ENCODE data around the gene KCTD3. TPM values are rescaled to one million over a fixed set of nuclear protein-coding genes. Genes with fewer than 3 reads are reported as not detected.
A peak's percentile ranks its signal among the peaks of the same experiment; 100 is the strongest.

The KCTD3 gene
- 55.4 TPM for total RNA-seq

DNA sequence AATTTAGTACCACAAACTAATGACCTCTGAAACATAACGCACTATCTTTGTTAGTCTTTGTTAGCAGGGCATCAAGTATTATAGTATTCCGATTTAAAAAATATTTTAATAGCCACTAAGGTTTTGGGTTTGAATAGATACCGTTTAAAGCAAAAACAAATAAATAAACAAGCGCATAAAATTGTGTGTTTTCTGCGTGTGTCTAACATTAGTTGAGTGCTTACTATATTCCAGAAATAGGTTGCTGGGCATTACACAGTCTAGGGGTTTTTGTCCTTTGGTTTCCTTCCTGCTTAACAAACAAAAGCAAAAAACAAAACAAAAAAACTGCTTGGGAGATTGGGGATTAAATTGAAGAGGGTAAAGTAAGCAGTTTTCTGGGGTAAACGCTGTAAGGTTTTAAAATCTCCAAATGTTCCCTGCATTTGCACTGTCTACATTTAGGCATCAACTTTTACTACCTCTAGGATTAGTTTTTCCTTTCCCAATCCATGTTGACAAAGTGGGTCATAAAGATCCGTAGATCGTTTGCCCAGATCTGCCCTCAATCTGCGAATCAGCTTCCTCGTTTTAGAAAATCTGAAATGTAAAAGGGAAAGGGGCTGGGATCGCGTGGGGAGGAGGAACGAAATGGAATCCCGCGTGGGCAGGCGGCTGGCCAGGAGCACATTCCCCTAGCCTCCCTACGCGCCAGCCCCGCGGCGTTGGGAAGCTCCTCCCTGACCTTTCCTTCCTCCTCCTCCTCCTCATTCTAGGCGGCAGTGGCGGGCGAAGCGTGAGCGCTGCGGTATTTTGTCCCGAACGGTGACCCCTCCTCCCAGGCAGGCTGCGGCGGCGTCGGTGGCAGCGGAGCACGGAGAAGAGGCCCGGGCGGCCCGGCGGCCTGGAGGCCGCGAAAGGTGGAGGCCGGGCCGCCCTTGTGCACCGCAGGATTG lies at the start of gene KCTD3:
Gene KCTD3, plus strand, starts transcription at position 749 of the 935 bp plus-strand sequence. CDS start 382 bp downstream, outside the sequence.
- DNase-seq (ENCODE audit: low spot score in 2 of 2) (peak; percentile 68 to 79), FAIRE-seq (no peak)

DNA sequence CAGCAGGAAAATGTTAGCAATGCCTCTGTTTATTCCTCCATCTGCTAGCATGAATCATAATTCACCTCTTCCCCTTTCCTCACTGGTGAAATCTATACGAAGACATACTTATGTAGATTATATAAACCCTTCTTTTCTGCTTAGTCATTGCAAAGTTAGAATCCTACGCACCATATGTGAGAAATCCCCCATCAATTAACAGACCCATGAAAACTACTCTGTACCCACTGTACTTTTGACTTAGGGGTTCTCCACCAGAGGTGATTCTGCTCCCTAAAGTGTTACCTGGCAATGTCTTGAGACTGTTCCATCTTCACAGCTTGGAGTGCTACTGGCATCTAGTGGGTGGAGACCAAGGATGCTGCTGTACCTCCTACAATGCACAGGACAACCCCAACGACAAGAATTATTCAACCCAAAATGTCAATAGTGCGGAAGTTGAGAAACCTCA lies 49.6 kb upstream of the KCTD3 start:
- DNase-seq (ENCODE audit: low spot score in 2 of 2) = no peak
- FAIRE-seq = no peak

DNA sequence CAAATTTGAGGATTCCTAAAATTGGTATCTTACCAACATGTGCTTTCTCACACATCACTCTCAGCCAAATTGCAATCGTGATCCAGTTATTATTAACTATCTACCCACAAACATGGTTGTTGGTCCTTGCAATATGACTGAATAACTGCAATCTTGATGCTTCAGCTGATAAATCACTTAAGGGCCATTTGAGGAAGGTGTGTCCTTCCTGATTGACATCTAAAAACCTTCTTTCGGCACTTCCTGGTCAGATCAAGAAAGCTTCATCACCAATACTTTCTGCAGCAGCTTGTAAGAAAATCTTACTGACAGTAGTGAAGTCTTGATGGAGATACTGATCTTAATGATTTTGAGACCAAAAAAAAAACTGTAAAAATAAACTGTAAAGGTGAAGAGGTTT lies 48.5 kb upstream of the KCTD3 start:
- no peak for DNase-seq (ENCODE audit: low spot score in 2 of 2)
- no peak for FAIRE-seq

DNA sequence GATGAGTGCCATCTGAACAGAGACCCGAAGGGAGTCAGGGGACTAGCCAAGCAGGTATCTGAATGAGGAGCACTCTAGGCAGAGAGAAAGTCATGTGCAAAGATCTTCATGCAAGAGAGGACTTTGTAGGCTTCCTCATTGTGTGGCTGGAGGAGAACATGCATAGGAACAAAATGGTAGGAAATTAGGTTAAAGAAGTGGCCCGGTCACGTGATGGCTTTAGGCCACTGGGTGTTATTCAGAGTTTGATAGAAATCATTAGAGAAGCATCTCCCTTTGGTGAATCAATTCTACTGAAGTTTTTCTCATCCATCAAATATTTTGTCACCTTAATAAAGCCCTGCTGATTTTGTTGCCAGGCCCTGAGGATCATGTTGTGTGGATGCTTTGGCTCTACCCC lies 45.8 kb upstream of the KCTD3 start:
- DNase-seq (ENCODE audit: low spot score in 2 of 2) = no peak
- no peak for FAIRE-seq

DNA sequence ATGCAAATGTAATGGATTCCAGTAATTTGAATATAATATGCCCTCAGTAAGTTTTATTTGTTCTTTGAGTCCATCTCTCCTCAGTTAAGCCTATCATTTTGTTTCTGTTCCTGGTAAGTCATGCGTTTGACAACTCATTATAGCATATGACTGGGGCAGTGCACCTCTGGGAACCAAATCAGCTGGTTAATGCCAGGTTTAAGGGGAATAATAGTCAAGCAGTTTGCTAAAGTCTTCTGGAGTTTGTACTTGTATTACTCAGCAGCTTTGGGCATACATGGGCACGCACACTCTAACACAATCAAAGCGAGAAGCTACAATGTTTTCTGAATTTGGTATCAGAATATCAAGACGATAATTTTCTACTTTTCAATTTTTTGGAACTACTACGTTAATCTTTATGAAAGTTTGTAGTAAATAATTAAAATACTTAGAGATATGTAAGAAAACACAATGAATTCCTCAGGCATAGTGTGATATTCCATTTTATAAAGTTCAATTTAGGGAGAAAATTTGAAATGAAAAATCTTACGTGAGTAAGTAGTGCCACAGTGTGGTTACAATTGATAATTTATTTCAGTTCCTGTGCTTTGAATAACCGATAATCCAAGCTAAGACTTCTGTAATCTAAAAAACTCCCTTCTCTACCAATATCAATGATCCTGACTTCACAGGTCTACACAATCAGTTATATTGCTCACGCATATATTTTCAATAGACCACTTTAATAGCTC lies 43.8 kb upstream of the KCTD3 start:
- DNase-seq (ENCODE audit: low spot score in 2 of 2) (no peak), FAIRE-seq (no peak)

DNA sequence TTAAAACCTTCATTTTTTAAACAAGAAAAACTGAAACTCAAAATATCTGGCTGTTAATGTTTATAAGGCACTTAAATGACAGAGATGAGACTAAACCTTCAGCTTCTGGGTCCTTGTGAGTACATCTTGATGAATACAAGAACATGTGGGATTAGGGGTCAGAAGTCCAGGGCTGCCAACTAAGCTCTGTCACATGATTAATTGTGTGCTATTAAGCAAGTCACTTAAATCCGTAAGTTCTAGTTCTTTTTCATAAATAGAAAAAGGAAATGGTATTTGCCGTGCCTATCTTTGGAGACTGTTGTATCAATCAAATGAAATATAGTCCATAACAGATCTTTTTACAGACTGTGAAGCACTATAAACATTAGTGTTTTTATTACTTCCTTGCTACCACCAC lies 43.2 kb upstream of the KCTD3 start:
- DNase-seq (ENCODE audit: low spot score in 2 of 2) (no peak), FAIRE-seq (no peak)

DNA sequence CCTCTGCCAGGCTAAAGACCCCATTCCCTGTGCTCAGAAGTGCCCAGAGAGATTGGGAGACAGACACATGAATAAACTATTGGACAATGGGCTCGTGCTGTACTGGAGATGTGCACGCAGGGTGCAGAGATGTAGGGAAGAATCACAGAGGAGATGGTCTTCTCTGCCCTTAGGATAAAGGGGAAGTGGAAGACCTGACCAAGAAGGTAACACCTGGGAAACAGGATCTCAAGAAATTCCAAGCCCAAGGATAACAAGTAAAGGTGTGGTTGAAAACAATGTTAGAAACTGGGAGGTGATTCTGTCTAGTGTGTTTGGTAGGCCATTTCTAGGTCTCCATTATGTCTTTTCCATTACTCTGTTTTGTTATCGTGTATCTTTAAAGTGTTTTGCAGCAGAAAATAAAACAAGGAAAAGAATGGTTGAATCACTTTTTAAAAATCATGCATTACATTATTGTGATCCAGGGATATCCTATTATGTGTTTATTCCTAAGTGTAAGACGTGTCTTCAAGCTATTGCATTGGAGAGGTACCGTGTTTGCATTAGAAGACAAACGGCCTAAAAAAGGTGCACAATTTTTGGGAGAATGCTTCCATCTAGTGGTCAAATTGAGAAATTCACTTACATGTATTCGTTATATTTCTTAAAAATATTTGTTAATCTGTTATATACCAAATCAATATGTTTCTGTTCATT lies 40.8 kb upstream of the KCTD3 start:
- DNase-seq (ENCODE audit: low spot score in 2 of 2) = peak; percentile 0 to 7
- peak; percentile 94 for FAIRE-seq

DNA sequence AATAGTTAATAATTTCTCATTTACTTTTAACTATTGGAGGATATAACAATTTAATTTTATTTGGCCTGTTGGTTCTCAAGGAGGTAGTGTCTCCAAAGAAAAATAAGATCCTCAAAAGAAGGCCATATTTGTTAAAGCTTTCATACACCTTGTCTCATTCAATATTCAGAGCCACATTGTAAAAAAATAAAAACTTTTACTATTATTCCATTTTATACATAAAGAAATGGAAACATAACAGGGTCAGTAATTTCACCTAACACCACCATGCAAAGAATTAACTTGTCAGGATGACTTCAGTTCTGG lies 40.3 kb upstream of the KCTD3 start:
- no peak for DNase-seq (ENCODE audit: low spot score in 2 of 2)
- no peak for FAIRE-seq

DNA sequence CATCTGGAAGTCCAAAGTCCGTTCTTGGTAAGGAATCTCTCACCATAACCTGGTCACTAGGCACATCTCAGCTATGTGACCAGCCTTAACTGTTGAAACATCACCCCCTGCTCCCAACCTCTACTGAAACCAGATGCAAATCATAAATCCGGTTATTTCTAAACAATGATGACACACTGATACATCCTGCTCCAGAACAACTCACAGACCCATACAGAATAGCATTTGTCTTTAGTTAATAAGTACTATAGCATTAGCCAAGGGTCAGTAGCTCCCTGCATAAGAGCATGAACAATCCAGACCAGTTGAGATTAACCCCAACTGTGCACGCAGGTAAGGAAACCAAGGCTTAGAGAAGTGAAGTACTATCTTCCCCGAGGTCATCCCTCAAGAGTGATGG lies 38.0 kb upstream of the KCTD3 start:
- FAIRE-seq (no peak), DNase-seq (ENCODE audit: low spot score in 2 of 2) (no peak)

DNA sequence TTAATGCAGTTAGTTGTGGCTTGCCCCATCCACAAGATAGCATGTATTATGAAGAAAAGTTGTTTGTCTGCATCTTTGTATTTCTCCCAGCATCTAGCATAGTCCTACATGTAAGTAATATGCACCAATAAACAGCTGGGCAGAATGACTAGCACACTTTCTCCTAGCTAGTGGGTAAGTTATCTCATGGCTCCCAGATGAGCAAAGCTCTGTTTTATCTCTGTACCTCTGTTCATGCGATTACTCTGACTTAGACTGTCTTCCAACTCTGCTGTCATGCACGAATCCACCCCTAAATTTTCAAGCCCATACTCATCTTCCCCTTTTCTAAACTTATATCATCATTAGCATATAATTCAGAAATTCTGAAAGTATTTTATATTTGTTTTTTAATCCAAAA lies 37.5 kb upstream of the KCTD3 start:
- no peak for FAIRE-seq
- DNase-seq (ENCODE audit: low spot score in 2 of 2) = no peak

DNA sequence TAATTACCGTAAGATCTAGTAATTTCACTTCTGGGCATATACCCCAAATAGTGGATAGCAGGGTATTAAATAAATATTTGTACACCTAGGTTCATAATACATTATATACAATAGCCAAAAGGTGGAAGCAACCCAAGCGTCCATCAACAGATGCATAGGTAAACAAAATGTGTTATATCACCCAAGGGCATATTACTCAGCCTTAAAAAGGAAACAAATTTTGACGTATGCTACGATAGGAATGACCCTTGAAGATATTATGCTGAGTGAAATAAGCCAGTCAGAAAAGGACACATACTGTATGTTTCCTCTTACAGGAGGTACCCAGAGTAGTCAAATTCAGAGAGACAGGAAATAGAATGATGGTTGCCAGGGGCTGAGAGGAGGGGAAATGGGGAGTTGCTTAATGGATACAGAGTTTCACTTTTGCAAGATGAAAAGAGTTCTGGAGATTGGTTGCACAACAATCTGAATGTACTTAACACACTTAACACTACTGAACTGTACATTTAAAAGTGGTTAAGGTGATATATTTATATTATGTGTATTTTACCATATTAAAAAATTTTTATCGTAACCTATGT lies 36.6 kb upstream of the KCTD3 start:
- no peak for FAIRE-seq
- DNase-seq (ENCODE audit: low spot score in 2 of 2) = no peak

DNA sequence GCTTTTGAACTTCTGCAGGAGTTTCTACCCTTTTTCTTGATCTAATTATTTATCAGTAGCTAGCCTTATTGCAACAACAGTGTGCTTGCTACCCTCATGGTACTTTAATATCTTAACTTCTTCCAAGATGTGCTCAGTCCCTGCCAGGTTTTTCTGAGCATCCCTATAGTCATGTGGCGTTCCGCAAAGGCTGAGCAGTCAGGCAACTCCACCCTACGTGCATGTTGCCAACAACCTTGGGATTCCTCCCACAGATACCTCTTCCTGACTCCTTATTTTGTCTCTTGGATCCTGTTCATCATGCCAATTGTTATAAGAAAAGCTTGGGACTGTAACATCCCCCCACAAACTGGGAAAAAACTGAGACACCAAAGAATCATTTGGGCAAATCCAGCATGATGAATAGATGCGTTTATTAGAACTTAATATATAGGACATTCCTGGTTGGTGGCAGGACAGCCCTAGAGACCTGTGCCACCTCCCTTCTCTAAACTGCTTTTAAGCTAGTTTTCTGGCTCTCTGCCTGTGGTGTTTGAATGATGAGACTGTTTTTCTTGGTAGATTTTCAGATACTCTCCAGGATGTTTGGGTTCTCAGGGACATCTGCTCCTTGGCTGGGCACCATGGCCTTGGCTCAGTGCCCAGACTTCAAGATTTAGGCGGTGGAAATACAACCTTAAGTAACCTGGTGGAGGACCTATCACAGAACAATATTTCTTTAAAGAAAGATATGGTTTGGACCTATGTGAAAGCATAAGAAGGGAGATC lies 27.1 kb upstream of the KCTD3 start:
- FAIRE-seq = no peak
- DNase-seq (ENCODE audit: low spot score in 2 of 2) = no peak

DNA sequence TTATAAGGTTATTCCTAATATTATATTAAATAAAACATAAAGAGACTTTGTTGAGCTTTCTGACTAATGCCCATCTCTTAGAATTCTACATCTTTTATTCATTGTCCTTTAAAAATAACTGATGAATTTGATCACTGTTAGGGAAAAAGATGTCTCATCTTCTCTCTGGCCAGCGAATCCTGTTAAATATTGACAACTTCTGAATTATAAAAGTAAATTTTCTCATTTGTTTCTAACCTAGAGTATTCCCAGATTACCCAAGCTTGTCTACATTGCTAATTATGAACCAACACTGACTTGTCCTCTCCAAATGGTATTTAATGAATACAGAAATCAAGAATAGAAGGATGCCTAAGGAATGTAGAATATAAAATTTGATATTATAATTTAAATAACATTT lies 24.8 kb upstream of the KCTD3 start:
- DNase-seq (ENCODE audit: low spot score in 2 of 2) = no peak
- FAIRE-seq = no peak

DNA sequence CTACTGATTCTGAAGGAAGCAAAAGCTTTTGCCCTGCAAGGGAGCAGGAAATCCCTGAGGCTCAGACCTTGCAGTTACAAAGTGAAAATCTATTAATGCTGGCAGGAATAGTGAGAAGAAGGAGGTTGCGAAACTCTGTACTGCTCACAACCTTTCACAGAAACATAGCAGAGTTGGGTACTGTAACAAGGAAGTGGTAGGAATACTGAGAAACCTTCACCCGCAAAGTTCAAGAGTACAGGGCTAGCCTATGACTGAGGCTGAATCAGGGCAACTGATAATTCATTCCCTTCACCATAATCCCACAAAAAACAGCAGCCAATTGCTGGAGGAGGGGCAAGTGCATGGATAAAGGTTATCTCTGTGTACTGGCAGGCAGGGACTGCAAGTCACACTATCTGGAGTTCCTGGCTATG lies 23.9 kb upstream of the KCTD3 start:
- DNase-seq (ENCODE audit: low spot score in 2 of 2) = no peak
- FAIRE-seq = no peak

DNA sequence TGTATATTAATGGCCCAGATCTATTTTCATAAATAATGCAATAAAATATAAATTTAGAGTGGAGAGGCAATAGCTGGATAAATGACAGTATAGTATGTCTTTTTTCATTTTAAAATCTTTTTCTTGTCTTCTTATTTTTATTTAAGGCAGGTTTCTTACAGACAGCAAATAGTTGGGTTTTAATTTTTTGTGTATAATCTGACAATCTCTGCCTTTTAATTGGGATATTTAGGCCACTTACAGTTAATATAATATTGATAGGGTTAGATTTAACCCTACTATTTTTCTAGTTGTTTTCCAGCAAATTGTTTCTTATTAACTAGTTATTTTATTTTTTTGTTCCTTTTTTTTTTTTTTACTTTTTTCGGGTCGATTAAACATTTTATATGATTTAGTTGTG lies 23.3 kb upstream of the KCTD3 start:
- FAIRE-seq = no peak

DNA sequence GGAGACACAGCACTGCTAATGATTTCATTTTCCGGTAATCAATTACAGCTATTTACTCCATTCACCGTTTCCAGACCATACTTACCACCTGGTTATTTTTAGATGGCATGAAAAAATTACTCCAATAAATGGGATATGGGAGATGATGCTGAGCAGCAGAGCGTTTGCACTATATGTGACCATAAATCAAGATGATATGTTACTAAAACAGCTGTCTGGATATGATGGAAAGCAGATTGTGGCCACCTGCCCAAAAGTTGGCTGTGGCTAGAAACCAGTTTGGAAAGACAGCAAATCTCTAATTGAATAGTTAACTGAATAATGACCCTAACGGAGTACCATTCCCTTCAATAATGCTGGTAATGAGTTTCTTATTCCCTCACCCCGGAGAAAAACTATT lies 22.5 kb upstream of the KCTD3 start:
- DNase-seq (ENCODE audit: low spot score in 2 of 2) = no peak
- FAIRE-seq = no peak

More for the DNA sequence above, 23.3 kb upstream of the KCTD3 start:
- no peak for DNase-seq (ENCODE audit: low spot score in 2 of 2)

DNA sequence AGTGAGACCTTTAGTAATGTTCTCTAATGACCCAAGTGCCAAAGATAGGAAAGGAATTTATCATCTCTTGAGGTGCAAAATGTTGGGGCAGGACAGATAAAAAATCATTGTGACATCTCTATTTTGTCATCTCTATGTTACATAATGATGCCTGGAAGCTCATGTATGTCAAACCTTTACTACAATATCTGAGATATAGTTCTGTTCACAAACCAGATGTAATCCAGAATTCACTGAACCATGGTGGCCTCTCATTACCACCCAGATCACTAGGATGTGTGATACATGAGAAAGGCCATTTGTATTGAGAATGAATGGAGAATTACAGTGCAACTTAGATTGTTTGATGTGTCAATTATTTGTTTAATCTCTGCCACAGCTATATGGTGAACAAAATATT lies 22.0 kb upstream of the KCTD3 start:
- no peak for FAIRE-seq
- no peak for DNase-seq (ENCODE audit: low spot score in 2 of 2)

DNA sequence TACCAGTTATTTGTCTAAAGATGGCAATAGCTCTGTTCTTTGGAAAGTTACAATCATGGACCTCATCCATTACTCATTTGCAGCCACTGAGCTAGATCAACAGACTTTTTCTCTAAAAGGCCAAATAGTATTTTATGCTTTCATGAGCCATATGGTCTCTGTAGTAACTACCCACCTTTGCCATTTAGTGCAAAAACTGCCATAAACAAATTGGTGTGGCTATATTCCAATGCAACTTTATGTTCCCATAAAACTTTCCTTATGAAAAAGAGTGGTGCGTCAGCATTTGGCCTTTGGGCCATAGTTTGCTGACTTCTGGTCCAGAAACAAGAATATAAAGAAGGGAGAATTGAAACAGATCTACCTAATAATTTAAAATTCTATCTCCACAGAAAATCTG lies 20.1 kb upstream of the KCTD3 start:
- DNase-seq (ENCODE audit: low spot score in 2 of 2) = no peak
- FAIRE-seq = no peak

DNA sequence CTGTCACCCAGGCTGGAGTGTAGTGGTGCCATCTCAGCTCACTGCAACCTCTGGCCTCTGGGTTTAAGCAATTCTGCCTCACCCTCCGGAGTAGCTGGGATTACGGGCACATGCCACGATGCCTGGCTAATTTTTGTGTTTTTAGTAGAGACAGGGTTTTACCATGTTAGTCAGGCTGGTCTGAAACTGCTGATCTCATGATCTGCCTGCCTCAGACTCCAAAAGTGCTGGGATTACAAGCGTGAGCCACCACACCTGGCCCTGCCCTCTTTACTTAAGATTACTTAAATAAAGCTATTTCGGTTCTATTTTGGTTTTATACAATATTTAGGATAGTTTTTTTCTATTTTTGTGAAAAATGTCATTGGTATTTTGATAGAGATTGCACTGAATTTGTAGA lies 15.3 kb upstream of the KCTD3 start:
- DNase-seq (ENCODE audit: low spot score in 2 of 2) (no peak), FAIRE-seq (no peak)

DNA sequence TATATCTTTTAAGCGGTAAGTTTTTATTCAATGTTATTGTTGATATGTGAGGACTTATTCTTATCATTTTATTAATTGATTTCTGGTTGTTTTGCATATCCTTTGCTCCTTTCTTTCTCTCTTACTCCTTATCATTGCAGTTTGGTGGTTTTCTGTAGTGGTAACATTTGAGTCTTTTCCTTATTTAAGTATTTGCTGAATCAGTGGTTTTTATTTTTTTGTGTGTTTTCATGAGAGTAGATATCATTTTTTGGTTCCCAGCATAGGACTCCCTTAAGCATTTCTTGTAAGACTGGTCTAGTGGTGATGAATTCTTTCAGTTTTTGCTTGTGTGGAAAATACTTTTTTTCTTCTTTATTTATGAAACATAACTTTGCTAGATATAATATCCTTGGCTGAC lies 12.2 kb upstream of the KCTD3 start:
- DNase-seq (ENCODE audit: low spot score in 2 of 2) (no peak), FAIRE-seq (no peak)

All from frontal cortex (tissue), 4 donors.